Neural crest cell (in vitro differentiated cells): ENCODE data around the gene GALR3. TPM values are rescaled to one million over a fixed set of nuclear protein-coding genes. Genes with fewer than 3 reads are reported as not detected.

ENCODE experiments used
- DNase-seq: peaks from one replicate; pipeline ENCODE4 v3.0.0; 2021; ENCODE audit warnings: low read depth, mixed read lengths, low spot score
- H3K27ac Mint-ChIP-seq: one replicate; pipeline ENCODE4 v1.8.0; 2021; ENCODE audit warnings: mild to moderate bottlenecking, mixed read lengths; ENCODE audit not compliant: unreplicated experiment
- H3K27me3 Mint-ChIP-seq: 2 replicates; pipeline ENCODE4 v1.8.0; 2021; ENCODE audit warnings: low read depth, mild to moderate bottlenecking, mixed read lengths
- H3K36me3 Mint-ChIP-seq: 2 replicates; pipeline ENCODE4 v1.8.0; 2021; ENCODE audit warnings: low read depth, mild to moderate bottlenecking, mixed read lengths
- H3K4me1 Mint-ChIP-seq: 2 replicates; pipeline ENCODE4 v1.8.0; 2021; ENCODE audit warnings: mixed read lengths
- H3K4me3 Mint-ChIP-seq: one replicate; pipeline ENCODE4 v1.8.0; 2021; ENCODE audit warnings: mild to moderate bottlenecking, mixed read lengths
- H3K9me3 Mint-ChIP-seq: 2 replicates; pipeline ENCODE4 v1.8.0; 2021; ENCODE audit warnings: mixed read lengths
- microRNA-seq: library from miRNA; unstranded; fragments of <30 nt; microRNA quantifications from one replicate; pipeline ENCODE4, GENCODE V29; 2020
- total RNA-seq: library from RNA; stranded (reverse); gene quantifications from 2 replicates; pipeline ENCODE4 v1.2.1, GENCODE V29; 2021
- TF ChIP-seq, protein P1 (sequence below): fragments of 200-600 bp; sonication (generic); conservative IDR thresholded peaks from 2 replicates; pipeline ENCODE4 v1.5.0; 2021; ENCODE audit warnings: antibody characterized with exemption, mild to moderate bottlenecking

The GALR3 gene
- total RNA-seq, 1 donor from 2014 or later: 0.49 TPM

DNA sequence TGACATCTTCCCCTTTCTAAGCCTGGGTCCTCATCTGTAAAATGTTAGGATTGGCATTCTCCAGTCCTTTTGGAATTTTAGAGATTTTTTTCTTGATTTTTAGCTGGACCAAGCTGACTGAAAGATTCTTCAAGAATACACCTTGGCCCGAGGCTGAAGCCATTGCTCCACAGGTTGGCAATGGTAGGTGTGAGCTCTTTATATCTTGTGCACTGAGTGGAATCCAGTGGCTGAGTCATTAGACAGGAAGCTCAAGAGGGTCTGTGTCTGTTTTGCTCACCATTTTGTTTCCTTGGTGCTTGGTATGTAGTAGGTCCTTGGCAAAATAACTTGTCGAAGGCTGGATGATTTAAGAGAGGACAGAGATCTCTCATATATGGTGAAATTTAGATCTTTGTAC, 32.3 kb downstream of the GALR3 start:
- DNase-seq: no peak
- Mint-ChIP-seq H3K4me3 (peak overlapping the region; percentile 41), H3K36me3 (peaks cover 36% of the 10 kb centered on the region), H3K9me3 (no peaks in the 10 kb centered on the region), H3K27me3 (no peaks in the 10 kb centered on the region), H3K4me1 (peaks cover 8% of the 10 kb centered on the region), H3K27ac (no peak overlapping the region)
- TF ChIP-seq, protein P1, sequence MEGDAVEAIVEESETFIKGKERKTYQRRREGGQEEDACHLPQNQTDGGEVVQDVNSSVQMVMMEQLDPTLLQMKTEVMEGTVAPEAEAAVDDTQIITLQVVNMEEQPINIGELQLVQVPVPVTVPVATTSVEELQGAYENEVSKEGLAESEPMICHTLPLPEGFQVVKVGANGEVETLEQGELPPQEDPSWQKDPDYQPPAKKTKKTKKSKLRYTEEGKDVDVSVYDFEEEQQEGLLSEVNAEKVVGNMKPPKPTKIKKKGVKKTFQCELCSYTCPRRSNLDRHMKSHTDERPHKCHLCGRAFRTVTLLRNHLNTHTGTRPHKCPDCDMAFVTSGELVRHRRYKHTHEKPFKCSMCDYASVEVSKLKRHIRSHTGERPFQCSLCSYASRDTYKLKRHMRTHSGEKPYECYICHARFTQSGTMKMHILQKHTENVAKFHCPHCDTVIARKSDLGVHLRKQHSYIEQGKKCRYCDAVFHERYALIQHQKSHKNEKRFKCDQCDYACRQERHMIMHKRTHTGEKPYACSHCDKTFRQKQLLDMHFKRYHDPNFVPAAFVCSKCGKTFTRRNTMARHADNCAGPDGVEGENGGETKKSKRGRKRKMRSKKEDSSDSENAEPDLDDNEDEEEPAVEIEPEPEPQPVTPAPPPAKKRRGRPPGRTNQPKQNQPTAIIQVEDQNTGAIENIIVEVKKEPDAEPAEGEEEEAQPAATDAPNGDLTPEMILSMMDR: no peak

DNA sequence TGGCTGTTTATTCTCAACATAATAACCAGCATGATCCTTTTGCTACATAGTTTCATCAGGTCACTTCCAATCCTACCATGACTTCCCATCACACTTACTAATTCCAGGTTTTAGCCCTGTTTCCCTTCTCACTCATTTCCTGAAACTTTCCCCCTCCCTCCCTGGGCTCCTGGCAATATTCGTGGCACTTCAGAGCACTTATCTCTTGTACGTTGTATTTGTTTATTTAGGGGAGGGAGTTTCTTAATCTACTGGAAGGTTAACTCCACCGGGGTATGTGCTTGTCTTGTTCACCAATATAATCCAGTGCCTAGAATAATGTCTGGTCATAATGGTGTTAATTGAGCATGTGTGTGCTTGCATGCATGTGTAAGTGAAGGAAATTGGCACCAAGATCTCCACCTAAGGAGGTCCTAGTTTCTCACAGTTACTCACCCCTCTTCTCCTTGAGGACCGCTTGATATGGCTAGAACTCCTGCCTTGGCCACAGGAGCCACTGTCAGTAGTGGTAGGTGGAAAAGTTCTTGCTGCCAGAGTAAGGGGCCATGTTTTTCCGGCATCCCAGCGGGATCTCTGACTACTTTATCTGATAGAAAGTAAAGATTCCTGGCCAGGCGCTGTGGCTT, 37.7 kb downstream of the GALR3 start:
- TF ChIP-seq, protein P1: no peak
- H3K27ac Mint-ChIP-seq: no peak overlapping the region
- DNase-seq: no peak
- no peak overlapping the region for H3K4me3 Mint-ChIP-seq
- H3K4me1 Mint-ChIP-seq: peaks cover 6% of the 10 kb centered on the region
- peaks cover 25% of the 10 kb centered on the region for H3K36me3 Mint-ChIP-seq
- H3K27me3 Mint-ChIP-seq: no peaks in the 10 kb centered on the region
- no peaks in the 10 kb centered on the region for H3K9me3 Mint-ChIP-seq

DNA sequence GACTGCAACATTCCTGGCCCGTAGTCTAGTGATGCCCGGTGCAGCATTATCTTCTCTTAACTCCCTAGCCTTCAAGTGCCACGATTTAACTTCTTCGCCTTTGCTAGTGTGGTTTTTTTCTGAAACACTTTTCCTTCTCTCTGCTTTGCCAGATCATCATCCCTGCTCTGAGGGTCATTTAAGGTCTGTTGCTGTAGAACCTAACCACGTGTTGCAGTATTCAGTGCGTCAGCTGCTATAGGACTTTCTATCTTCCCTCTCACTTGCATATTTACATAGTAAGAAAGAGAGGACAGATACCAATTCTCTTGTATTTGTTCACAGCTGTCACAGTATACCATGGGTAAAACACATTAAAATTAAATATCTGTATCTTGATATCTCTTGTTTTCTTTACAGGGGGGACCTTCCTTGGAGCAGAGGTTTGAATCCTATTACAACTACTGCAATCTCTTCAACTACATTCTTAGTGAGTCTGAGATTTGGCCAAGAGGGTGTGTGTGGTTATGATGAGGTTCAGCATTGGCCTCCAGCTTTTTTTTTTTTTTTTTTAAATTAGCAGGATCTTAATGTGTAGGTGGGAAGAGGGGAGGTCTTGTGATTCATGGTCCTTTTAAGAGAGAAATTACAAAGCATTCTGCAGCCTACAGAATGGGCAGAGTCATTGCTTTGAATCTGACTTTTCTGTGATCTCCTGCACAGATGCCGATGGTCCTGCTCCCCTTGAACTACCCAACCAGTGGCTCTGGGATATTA, 39.6 kb downstream of the GALR3 start:
- Mint-ChIP-seq H3K4me3 (no peak overlapping the region), H3K4me1 (peaks cover 6% of the 10 kb centered on the region), H3K36me3 (peaks cover 26% of the 10 kb centered on the region), H3K27me3 (no peaks in the 10 kb centered on the region), H3K9me3 (no peaks in the 10 kb centered on the region), H3K27ac (no peak overlapping the region)
- DNase-seq: no peak
- TF ChIP-seq, protein P1: no peak

DNA sequence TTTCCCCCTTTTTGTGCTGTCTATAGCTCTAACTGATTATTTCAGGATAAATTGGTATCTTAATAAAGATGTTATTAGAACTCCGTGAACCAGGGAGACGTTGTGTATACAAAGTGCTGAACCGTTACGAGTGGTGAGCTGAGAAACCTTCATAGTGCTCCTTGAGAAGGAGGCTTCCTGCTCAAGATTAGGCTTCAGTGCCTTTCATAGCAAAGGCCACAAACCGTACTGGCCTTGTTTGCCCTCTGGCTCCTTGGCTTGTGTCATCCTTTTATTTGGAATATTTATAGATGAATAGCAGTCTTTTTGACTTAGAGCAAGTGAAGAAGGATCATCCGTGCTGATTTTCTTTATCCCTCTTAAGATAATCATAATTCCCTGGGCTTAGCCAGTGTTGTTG, 42.3 kb downstream of the GALR3 start:
- peaks cover 6% of the 10 kb centered on the region for H3K4me1 Mint-ChIP-seq
- H3K9me3 Mint-ChIP-seq: no peaks in the 10 kb centered on the region
- no peak overlapping the region for H3K4me3 Mint-ChIP-seq
- no peak for DNase-seq
- no peak overlapping the region for H3K27ac Mint-ChIP-seq
- H3K36me3 Mint-ChIP-seq: peaks cover 26% of the 10 kb centered on the region
- TF ChIP-seq, protein P1: no peak
- H3K27me3 Mint-ChIP-seq: no peaks in the 10 kb centered on the region

DNA sequence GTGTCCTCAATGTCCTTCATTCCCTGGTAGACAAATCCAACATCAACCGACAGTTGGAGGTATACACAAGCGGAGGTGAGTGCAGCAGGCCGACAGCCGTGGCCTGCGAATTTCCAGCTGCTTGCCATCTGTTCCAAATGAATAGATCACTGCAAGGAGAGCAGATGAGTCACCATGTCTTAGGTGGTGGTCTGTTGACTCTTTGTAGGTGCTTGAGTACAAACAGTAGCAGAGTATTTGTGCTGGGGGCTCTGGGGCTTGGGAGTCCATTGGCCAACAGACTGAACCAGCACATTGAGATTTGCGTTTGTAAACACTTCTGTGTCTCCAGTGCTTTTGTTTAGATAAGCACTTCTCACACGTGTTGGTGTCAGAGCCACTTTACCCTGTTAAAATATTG, 47.1 kb downstream of the GALR3 start:
- H3K4me1 Mint-ChIP-seq: no peaks in the 10 kb centered on the region
- no peak overlapping the region for H3K27ac Mint-ChIP-seq
- no peaks in the 10 kb centered on the region for H3K27me3 Mint-ChIP-seq
- no peak for DNase-seq
- peaks cover 21% of the 10 kb centered on the region for H3K36me3 Mint-ChIP-seq
- no peaks in the 10 kb centered on the region for H3K9me3 Mint-ChIP-seq
- TF ChIP-seq, protein P1: no peak
- no peak overlapping the region for H3K4me3 Mint-ChIP-seq

Small RNA genes lying within 50 kb of the gene (microRNA-seq; reads per million reads assigned to microRNA genes)
- gene MIR659: 3.6 reads per million

Other genes with a start within 250 kb of the GALR3 start
- gene LGALS2, start 243.3 kb upstream of the GALR3 start, total RNA-seq: not detected in 2 replicates
- gene GGA1, start 214.5 kb upstream of the GALR3 start, total RNA-seq: 85.1 and 88.6 TPM in 2 replicates
- gene SH3BP1, start 183.7 kb upstream of the GALR3 start, total RNA-seq: 36.4 and 36.6 TPM in 2 replicates
- 51.5 and 55.3 TPM in 2 replicates for gene PDXP, start 164.7 kb upstream of the GALR3 start, total RNA-seq
- 16.1 and 21.0 TPM in 2 replicates for gene LGALS1, start 147.7 kb upstream of the GALR3 start, total RNA-seq
- gene NOL12, start 137.0 kb upstream of the GALR3 start, total RNA-seq: 43.3 and 44.5 TPM in 2 replicates
- gene TRIOBP, start 126.3 kb upstream of the GALR3 start, total RNA-seq: 45.8 and 53.2 TPM in 2 replicates
- gene GCAT, start 15.4 kb upstream of the GALR3 start, total RNA-seq: 53.1 and 55.8 TPM in 2 replicates
- 31.3 and 31.7 TPM in 2 replicates for gene ANKRD54, start 21.0 kb downstream of the GALR3 start, total RNA-seq
- gene EIF3L, start 26.0 kb downstream of the GALR3 start, total RNA-seq: 725 and 748 TPM in 2 replicates
- 49.1 and 54.4 TPM in 2 replicates for gene MICALL1, start 82.9 kb downstream of the GALR3 start, total RNA-seq
- gene C22orf23, start 130.2 kb downstream of the GALR3 start, total RNA-seq: 0.79 and 1.5 TPM in 2 replicates
- gene POLR2F, start 130.3 kb downstream of the GALR3 start, total RNA-seq: 137 and 143 TPM in 2 replicates
- 279 and 293 TPM in 2 replicates for gene SOX10, start 161.2 kb downstream of the GALR3 start, total RNA-seq
- 20.1 and 24.0 TPM in 2 replicates for gene PICK1, start 234.0 kb downstream of the GALR3 start, total RNA-seq